T-helper 1 cell treated with Interleukin-12 subunit alpha and Interleukin-12 subunit beta and Interleukin-4 antibody, amounts not matched to agents 30 ng/mL and 1 ng/mL, for 36 hours (primary cell): ENCODE results near the gene KLF7. TPM values are rescaled to one million over a fixed set of nuclear protein-coding genes. Genes with fewer than 3 reads are reported as not detected.

Experiments used
- intact Hi-C: fragments of 100-400 bp; cut with micrococcal nuclease; formaldehyde crosslinking; loops from one replicate; pipeline ENCODE4 v1.15.1; 2024
- total RNA-seq: library from RNA; stranded (reverse); gene quantifications from 2 replicates; pipeline ENCODE4 v1.2.3, GENCODE V29; 2022

Gene KLF7
- total RNA-seq, 1 donor from 2014 or later, result 25.1 TPM

- intact Hi-C loops, result no loop called here
These were observed 63.8 kb downstream of the KLF7 start for GRCh38 chr2:207101984-207102383.

GRCh38 chr2:207097278-207097677, 68.5 kb downstream of the KLF7 start:
- intact Hi-C loops, result no loop called here

GRCh38 chr2:207095963-207096362, 69.8 kb downstream of the KLF7 start:
- intact Hi-C loops, result no loop called here

- intact Hi-C loops, result no loop called here
These were observed 72.5 kb downstream of the KLF7 start for GRCh38 chr2:207093234-207093633.

- intact Hi-C loops, result no loop called here
These were observed 72.9 kb downstream of the KLF7 start for GRCh38 chr2:207092818-207093217.

- intact Hi-C loops, result no loop called here
These were observed 73.8 kb downstream of the KLF7 start for GRCh38 chr2:207091928-207092327.

GRCh38 chr2:207091176-207091575, 74.6 kb downstream of the KLF7 start:
- intact Hi-C loops, result no loop called here

- intact Hi-C loops, result no loop called here
These were observed 75.4 kb downstream of the KLF7 start for GRCh38 chr2:207090389-207090788.

GRCh38 chr2:207088839-207089238, 76.9 kb downstream of the KLF7 start:
- intact Hi-C loops, result no loop called here

GRCh38 chr2:207088276-207088675, 77.5 kb downstream of the KLF7 start:
- intact Hi-C loops, result no loop called here

GRCh38 chr2:207087046-207087902, 78.5 kb downstream of the KLF7 start:
- intact Hi-C loops, result no loop called here

- intact Hi-C loops, result no loop called here
These were observed 79.6 kb downstream of the KLF7 start for GRCh38 chr2:207086136-207086535.

- intact Hi-C loops, result no loop called here
These were observed 80.6 kb downstream of the KLF7 start for GRCh38 chr2:207085110-207085509.

- intact Hi-C loops, result no loop called here
These were observed 82.2 kb downstream of the KLF7 start for GRCh38 chr2:207083361-207084110.

GRCh38 chr2:207082619-207083018, 83.1 kb downstream of the KLF7 start:
- intact Hi-C loops, result no loop called here

- intact Hi-C loops, result no loop called here
These were observed 87.5 kb downstream of the KLF7 start for GRCh38 chr2:207078186-207078798.

- intact Hi-C loops, result no loop called here
These were observed 88.5 kb downstream of the KLF7 start for GRCh38 chr2:207077266-207077665.

GRCh38 chr2:207075456-207075855, 90.3 kb downstream of the KLF7 start:
- intact Hi-C loops, result no loop called here

GRCh38 chr2:207073801-207074678, 91.7 kb downstream of the KLF7 start:
- intact Hi-C loops, result loop anchor here (1.0 to 5.0 kb wide), 3 partner anchors 69 to 258 kb away; partner anchors contain the start of gene KLF7

GRCh38 chr2:207073412-207073800, 92.3 kb downstream of the KLF7 start:
- intact Hi-C loops, result loop anchor here (5.0 kb wide), 1 partner anchor 259 kb away; no protein-coding TSS in a partner anchor

GRCh38 chr2:207072571-207072970, 93.2 kb downstream of the KLF7 start:
- intact Hi-C loops, result loop anchor here (5.0 kb wide), 1 partner anchor 260 kb away; no protein-coding TSS in a partner anchor
